ENCODE measurements around the gene DMD.

- TF ChIP-seq, protein P1, sequence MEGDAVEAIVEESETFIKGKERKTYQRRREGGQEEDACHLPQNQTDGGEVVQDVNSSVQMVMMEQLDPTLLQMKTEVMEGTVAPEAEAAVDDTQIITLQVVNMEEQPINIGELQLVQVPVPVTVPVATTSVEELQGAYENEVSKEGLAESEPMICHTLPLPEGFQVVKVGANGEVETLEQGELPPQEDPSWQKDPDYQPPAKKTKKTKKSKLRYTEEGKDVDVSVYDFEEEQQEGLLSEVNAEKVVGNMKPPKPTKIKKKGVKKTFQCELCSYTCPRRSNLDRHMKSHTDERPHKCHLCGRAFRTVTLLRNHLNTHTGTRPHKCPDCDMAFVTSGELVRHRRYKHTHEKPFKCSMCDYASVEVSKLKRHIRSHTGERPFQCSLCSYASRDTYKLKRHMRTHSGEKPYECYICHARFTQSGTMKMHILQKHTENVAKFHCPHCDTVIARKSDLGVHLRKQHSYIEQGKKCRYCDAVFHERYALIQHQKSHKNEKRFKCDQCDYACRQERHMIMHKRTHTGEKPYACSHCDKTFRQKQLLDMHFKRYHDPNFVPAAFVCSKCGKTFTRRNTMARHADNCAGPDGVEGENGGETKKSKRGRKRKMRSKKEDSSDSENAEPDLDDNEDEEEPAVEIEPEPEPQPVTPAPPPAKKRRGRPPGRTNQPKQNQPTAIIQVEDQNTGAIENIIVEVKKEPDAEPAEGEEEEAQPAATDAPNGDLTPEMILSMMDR (IDR thresholded peaks at IDR 0.05; ENCODE audit: low read length), result no peak
- TF ChIP-seq EZH2phosphoT487 (IDR thresholded peaks at IDR 0.05; ENCODE audit: low read length) (no peak), EZH2 (optimal IDR thresholded peaks at IDR 0.05; ENCODE audit: low read depth, low read length) (no peak)
These were observed 596.6 kb downstream of the DMD start for GRCh38 chrX:32614707-32615106.

Measured in MM.1S (cell line).